ENCODE data around the gene PHF21B.

DNA sequence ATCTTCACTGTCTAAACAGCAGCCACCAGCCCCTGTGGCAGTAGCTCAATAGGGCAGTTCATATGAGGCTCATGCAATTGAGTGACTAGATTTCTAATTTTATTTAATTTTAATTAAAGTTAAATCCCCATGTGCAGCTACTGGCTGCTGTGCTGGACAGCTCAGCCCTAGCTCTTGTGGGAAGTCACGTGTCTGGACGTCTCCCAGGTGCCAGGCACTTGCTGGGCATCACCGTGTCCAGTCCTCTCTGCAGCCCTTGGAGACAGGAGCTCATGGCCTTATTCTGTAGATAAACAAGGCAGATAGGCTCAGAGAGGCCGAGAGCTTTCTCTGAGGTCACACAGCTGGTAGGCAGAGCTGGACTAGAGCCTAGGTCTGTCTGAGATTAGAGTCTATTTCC lies 162.4 kb downstream of the PHF21B start:
- TF ChIP-seq TAF1 (IDR thresholded peaks at IDR 0.05; ENCODE audit: borderline replicate concordance, insufficient read depth, low read length) (no peak), REST (IDR thresholded peaks at IDR 0.05; ENCODE audit: insufficient read depth in 1 of 2, low read depth in 2 of 2, low read length in 2 of 2) (no peak)

Measured in PFSK-1 (cell line).